Stimulated activated CD8-positive, alpha-beta memory T cell treated with anti-CD3 and anti-CD28 coated beads, Interleukin-4, amount 100 ng/mL, for 48 hours (primary cell): Measurements from ENCODE around the gene SSTR5.

Experiments used
- DNase-seq: peaks from one replicate; pipeline ENCODE4 v3.0.0-alpha.2; 2020

Gene SSTR5

DNA sequence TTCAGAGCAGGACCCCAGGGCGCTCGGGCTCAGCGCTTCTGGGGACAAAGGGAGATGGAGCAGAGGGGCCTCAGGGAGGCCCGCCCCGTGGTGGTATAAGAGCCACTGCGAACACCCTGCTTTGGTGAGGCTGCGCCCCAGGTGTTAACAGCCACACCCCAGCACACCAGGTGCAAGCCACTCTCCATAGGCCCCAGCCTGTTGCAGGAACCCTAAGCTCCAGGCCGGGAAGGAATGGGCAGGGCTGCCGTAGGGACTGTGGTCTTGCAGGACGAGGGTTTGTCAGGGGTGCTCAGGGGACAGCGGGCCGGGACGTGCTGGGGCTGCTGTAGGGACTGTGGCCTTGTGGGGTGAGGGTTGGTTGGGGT, 17.0 kb upstream of the SSTR5 start:
- DNase-seq = no peak

DNA sequence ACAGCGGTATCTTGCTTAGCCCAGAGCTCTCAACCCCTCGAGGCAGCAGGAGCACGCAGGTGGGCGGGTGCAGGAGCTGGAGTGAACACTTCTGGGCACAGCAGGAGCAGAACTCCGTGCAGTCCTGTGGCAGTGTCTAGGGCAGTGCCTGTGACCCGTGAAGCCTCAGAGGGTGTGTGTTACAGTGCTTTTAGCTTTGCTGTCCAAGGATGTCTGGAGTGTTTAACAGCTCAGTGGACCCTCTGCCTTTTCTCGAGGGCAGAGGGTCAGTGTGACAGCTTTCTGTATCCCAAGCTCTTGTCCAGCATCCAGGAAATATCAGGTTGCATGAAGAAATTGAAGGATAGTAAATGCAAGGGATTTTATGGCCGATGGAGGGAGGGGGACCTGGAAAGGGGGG, 16.4 kb upstream of the SSTR5 start:
- DNase-seq = no peak

GRCh38 chr16:1057252-1057932, 15.2 kb upstream of the SSTR5 start:
- DNase-seq = peak; percentile 92

- no peak for DNase-seq
Observed at GRCh38 chr16:1058216-1058615, 14.3 kb upstream of the SSTR5 start.

- DNase-seq = no peak
Observed at GRCh38 chr16:1059310-1059709, 13.2 kb upstream of the SSTR5 start.

- no peak for DNase-seq
Observed at GRCh38 chr16:1060416-1061340, 11.9 kb upstream of the SSTR5 start.

DNA sequence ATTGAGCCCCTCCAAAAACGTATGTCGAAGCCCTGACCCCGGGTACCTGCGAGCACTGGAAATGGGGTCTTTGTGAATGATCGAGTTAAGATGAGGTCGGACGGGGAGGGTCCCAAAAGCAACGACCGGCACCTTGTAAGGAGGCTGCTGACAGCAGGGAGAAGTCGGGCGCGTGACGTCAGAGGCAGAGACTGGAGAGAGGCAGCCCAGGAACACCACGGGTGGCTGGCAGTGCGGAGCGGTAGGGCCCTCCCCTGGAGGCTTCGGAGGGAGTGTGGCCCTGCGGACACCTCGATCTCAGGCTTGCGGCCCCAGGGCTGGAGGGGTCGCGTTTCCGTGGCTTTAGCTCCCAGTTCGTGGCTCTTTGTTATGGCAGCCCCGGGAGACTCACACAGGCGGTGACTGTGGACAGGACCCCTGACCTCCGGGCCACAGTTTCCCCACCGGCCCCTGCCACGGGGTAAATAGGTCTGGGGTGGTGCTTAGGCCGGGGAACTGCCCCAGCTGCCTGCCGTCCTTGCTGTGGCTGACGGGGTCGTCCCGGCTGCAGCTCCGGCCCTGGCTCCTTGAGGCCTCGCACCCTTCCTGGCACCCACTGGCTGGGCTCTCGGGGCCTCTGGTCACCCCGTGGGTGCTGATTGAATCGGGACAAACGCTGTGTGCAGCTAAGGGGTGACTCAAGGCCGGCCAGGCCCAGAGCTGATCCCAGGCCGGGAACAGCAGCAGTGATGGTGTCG, 10.6 kb upstream of the SSTR5 start:
- DNase-seq = no peak

DNA sequence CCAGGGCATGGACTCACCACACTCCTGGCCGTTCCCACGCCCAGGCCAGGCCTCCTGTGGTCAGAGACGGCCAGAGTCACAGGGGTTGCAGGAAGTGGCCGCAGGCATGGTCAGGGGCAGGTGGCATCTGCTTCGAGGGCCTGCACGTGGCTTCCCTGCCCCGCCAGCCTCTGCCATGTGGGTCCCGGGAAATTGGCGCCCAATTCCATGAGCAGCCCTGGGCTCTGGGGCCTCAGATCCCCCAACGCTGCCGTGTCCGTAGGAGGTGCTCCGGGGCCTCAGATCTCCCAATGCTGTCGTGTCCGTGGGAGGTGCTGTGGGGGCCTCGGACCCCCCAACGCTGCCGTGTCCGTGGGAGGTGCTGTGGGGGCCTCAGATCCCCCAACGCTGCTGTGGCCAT, 9.7 kb upstream of the SSTR5 start:
- DNase-seq = no peak

- DNase-seq = no peak
Observed at GRCh38 chr16:1063728-1064127, 8.8 kb upstream of the SSTR5 start.

DNA sequence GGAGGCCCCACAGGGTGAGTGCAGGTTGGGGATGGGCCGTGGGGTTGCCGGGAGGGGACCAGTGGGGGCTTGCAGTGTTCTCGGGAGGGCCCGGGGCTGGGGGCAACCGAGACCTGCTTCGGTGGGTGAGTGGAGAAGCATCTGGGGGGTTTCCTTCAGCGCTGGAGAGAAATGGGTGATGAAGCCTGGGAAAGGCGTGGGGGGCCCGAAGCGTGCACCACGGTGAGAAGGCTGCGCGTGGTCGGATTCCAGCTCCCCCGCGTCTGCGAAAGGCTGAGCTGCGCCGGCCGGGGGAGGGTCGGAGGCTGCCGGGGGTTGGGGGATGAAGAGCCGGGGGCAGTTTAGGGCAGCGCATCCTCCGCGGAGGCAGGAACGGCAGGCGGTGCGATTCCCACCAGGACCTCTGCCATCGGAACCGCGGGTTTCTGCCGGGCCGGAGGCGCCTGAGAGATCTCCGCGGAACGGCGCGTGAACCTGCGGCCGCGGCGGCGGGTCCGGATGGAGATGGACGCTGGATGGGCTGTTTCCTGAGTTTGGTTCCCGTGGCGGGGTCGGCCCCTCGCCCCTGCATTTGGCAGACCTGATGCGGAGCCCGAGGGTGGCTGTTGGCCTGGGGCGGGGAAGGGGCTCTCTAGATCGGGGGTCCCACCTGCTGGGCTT, 6.9 kb upstream of the SSTR5 start:
- no peak for DNase-seq

DNA sequence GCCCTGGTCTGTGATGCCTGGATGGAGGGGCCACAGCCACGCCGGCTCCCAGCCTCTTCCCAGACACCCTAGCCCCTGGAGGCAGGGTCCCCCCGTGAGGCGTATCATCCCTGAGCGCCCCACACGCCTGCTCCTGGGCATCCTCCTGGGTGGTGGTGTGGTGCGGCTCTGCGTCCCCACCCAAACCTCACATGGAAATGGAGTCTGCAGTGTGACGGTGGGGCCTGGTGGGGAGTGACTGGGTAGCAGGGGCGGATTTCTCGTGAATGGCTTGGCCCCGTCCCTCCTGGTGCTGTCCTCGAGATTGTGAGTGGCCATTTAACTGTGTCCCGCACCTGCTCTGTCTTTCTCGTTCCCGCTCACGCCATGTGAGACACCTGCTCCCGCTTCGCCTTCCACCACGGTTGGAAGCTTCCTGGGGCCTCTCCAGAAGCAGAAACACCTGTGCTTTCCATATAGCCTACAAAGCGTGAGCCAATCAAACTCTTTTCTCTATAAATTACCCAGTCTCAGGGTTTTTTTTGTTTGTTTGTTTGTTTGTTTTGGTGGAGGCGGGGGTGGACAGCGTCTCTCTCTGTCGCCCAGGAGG, 5.9 kb upstream of the SSTR5 start:
- no peak for DNase-seq

GRCh38 chr16:1067629-1068028, 4.9 kb upstream of the SSTR5 start:
- DNase-seq = no peak

- no peak for DNase-seq
Observed at GRCh38 chr16:1068451-1068850, 4.1 kb upstream of the SSTR5 start.

GRCh38 chr16:1069154-1069553, 3.4 kb upstream of the SSTR5 start:
- DNase-seq = peak; percentile 44

- DNase-seq = no peak
Observed at GRCh38 chr16:1070084-1070863, 2.3 kb upstream of the SSTR5 start.

- no peak for DNase-seq
Observed at GRCh38 chr16:1070864-1071408, 1.6 kb upstream of the SSTR5 start.

GRCh38 chr16:1071561-1072225, 854 bp upstream of the SSTR5 start:
- no peak for DNase-seq

GRCh38 chr16:1073262-1073558, 663 bp downstream of the SSTR5 start:
- DNase-seq = no peak

DNA sequence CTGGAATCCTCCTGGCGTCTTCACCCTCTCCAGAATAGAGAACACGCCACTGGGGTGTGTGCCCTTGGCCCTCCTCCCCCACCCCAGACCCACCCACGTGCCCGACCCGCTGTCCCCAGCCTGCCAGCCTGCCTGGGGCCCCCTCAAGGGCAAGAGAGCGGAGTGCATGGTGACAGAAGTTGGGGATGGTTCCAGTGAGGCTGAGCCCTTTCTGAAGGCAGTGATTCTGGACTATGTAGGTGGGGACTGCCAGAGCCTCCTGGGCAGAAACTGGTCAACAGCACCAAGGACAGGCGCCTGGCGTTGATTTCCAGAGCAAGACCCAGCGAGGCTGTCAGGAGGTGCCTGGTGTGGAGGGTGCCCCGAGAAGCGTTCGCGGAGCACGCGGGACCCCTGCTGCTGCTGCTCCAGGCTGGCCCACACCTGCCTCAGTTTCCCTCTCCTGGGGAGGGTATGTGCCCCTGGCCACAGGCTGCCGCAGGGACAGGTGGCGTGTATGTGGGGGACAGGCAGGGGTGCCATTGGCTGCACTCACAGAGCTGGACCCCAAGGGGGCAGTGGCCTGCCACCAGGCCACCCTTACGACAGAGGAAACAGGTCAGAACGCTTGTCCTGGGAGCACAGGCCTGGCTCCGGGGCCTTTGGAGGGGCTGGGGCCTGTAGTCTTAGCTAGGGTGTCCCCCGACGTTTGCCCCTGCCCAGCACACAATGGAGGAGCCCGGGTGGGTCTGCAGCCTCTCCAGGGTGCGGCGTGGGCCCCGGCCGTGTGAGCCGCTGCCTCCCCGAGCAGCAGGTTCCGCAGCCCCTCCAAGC, 1.2 kb downstream of the SSTR5 start:
- DNase-seq = no peak

DNA sequence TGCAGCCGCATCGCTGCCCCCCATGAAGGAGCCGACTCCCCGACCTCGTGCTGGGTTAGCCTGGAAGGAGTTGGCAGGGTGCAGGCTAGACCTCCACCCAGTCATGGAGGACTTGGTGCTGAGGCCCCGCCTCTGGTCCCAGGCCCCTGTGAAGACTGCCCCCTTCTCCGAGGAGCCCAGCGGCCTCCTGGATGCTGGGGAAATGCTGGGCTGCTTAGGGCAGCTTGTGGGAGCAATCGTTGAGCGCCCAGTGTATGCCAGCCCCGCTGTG, 1.8 kb downstream of the SSTR5 start:
- no peak for DNase-seq

- no peak for DNase-seq
Observed at GRCh38 chr16:1075546-1075945, 3.0 kb downstream of the SSTR5 start.
